PC-3 (cell line): ENCODE results near the gene LEP.

ENCODE experiments used
- EZH2phosphoT487 ChIP-seq: fragments of 300-600 bp; sonication (generic); IDR thresholded peaks from 2 replicates; pipeline ENCODE4 v1.6.1; 2018; ENCODE audit warnings: mild to moderate bottlenecking, antibody characterized with exemption, low read length, borderline replicate concordance
- TF ChIP-seq, protein P1 (sequence below): fragments of 300-600 bp; sonication (generic); conservative IDR thresholded peaks from 2 replicates; pipeline ENCODE4 v1.5.1; 2017; ENCODE audit warnings: antibody characterized with exemption, low read depth, mild to moderate bottlenecking, low read length

- TF ChIP-seq, protein P1, sequence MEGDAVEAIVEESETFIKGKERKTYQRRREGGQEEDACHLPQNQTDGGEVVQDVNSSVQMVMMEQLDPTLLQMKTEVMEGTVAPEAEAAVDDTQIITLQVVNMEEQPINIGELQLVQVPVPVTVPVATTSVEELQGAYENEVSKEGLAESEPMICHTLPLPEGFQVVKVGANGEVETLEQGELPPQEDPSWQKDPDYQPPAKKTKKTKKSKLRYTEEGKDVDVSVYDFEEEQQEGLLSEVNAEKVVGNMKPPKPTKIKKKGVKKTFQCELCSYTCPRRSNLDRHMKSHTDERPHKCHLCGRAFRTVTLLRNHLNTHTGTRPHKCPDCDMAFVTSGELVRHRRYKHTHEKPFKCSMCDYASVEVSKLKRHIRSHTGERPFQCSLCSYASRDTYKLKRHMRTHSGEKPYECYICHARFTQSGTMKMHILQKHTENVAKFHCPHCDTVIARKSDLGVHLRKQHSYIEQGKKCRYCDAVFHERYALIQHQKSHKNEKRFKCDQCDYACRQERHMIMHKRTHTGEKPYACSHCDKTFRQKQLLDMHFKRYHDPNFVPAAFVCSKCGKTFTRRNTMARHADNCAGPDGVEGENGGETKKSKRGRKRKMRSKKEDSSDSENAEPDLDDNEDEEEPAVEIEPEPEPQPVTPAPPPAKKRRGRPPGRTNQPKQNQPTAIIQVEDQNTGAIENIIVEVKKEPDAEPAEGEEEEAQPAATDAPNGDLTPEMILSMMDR = no peak
- TF ChIP-seq EZH2phosphoT487 = no peak
Measured at GRCh38 chr7:128236924-128237586, 4.0 kb upstream of the LEP start.
